ENCODE results near the gene OVCA2. TPM values are rescaled to one million over a fixed set of nuclear protein-coding genes. Genes with fewer than 3 reads are reported as not detected.

Gene OVCA2
- polyA plus RNA-seq, 1 donor: 26.8 TPM

DNA sequence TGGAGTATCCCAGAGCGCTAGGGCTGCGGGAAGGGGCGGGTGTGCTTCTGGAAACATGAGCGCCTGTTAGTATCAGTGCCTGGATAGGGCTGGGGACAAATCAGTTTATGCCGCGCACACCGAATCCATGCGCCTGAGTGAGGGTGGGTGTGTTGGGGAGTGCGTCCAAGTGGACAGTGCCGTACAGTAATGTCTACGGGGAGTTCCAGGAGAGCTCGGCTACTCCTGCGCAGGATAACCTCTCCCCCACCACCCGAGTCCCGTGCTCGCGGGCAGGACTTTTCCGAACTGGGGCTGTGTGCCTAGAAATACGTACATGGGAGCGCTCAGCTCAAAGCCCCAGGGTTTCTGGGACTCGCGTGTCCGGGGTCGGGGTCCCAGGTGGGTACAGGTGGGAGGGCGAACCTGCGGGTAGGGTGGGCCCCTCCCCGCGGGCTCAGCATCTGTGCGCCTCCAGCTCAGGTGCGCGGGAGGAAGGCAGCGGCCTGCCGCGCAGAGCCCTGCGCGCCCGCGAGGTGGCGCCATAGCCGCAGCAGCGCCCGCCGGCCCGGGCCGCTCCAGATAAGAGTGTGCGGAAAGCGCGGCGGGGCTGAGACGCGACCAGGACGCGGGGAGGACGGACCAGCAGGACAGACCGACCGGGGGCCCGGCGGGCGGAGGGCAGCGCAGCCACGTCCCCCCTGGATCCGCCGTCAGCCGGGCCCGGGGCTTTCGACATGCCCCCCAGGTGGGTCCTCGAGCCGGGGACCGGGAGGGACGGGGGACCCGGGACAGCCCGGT, 12.9 kb downstream of the OVCA2 start, which contains the start of gene HIC1:
TSS of gene HIC1 (plus strand) at position 592 of the 780 bp plus-strand sequence. CDS start 1,588 bp downstream, outside the sequence.
- peak within 1 kb of the TSS; percentile 62 for H3K27ac ChIP-seq (ENCODE audit: low read length)
- no CpG with 5 or more reads among the region's 72 CpGs for WGBS (ENCODE audit: insufficient coverage, low lambda C conversion rate)
- peaks cover 7% of the 10 kb centered on the region for H3K36me3 ChIP-seq (ENCODE audit: control insufficient read depth, insufficient read depth, low read length)
- H3K9me3 ChIP-seq (ENCODE audit: control insufficient read depth, low read depth, low read length): peaks cover 10% of the 10 kb centered on the region
- peak within 1 kb of the TSS; percentile 36 for H3K4me3 ChIP-seq (ENCODE audit: low read length)
- DNase-seq: peak in 1 of 2 donors; percentile 73
- H3K4me1 ChIP-seq (ENCODE audit: control insufficient read depth, insufficient read depth, low read length): peaks cover 18% of the 10 kb centered on the region
- peaks cover 68% of the 10 kb centered on the region for H3K27me3 ChIP-seq (ENCODE audit: control insufficient read depth, insufficient read depth, low read length)

DNA sequence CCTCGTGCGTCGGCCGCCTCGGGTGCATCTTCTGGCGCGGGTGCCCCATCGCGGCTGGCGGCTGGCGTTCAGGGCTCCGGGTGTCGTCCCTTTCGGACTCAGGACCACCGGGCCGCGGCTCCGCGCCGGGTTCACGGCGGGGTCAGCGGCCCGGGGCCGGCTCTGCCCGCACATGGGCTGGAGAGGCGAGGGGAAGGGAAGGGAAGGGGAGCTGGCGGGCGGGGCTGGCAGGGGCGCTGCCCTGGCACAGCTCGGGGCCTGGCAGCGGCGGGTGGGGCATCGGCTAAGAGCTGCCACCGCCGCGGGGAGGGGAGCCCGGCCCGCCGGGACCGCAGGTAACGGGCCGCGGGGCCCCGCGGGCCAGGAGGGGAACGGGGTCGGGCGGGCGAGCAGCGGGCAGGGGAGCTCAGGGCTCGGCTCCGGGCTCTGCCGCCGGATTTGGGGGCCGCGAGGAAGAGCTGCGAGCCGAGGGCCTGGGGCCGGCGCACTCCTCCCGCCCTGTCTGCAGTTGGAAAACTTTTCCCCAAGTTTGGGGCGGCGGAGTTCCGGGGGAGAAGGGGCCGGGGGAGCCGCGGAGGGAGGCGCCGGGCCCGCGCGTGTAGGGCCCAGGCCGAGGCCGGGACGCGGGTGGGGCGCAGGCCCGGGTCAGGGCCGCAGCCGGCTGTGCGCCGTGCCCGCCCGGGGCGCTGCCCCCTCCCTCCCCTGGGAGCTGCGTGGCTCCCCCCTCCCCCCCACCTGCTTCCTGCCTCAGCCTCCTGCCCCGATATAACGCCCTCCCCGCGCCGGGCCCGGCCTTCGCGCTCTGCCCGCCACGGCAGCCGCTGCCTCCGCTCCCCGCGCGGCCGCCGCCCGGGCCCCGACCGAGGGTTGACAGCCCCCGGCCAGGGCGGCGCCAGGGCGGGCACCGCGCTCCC, 13.7 kb downstream of the OVCA2 start:
- DNase-seq: no peak
- WGBS (ENCODE audit: insufficient coverage, low lambda C conversion rate): no CpG with 5 or more reads among the region's 113 CpGs
- peaks cover 21% of the 10 kb centered on the region for H3K4me1 ChIP-seq (ENCODE audit: control insufficient read depth, insufficient read depth, low read length)

DNA sequence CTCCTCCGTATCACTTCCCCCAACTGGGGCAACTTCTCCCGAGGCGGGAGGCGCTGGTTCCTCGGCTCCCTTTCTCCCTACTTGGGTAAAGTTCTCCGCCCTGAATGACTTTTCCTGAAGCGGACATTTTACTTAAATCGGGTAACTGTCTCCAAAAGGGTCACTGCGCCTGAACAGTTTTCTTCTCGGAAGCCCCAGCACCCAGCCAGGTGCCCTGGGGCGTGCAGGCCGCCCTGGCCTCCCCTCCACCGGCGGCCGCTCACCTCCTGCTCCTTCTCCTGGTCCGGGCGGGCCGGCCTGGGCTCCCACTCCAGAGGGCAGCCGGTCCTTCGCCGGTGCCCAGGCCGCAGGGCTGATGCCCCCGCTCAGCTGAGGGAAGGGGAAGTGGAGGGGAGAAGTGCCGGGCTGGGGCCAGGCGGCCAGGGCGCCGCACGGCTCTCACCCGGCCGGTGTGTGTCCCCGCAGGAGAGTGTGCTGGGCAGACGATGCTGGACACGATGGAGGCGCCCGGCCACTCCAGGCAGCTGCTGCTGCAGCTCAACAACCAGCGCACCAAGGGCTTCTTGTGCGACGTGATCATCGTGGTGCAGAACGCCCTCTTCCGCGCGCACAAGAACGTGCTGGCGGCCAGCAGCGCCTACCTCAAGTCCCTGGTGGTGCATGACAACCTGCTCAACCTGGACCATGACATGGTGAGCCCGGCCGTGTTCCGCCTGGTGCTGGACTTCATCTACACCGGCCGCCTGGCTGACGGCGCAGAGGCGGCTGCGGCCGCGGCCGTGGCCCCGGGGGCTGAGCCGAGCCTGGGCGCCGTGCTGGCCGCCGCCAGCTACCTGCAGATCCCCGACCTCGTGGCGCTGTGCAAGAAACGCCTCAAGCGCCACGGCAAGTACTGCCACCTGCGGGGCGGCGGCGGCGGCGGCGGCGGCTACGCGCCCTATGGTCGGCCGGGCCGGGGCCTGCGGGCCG, 14.7 kb downstream of the OVCA2 start:
- H3K27ac ChIP-seq (ENCODE audit: low read length): peak overlapping the region; percentile 69
- DNase-seq: peak in 1 of 2 donors; percentile 70
- peak overlapping the region; percentile 53 for H3K4me3 ChIP-seq (ENCODE audit: low read length)
- no CpG with 5 or more reads among the region's 85 CpGs for WGBS (ENCODE audit: insufficient coverage, low lambda C conversion rate)
- H3K4me1 ChIP-seq (ENCODE audit: control insufficient read depth, insufficient read depth, low read length): peaks cover 21% of the 10 kb centered on the region
- H3K36me3 ChIP-seq (ENCODE audit: control insufficient read depth, insufficient read depth, low read length): peaks cover 24% of the 10 kb centered on the region
- H3K9me3 ChIP-seq (ENCODE audit: control insufficient read depth, low read depth, low read length): peaks cover 10% of the 10 kb centered on the region
- H3K27me3 ChIP-seq (ENCODE audit: control insufficient read depth, insufficient read depth, low read length): peaks cover 70% of the 10 kb centered on the region

More for the DNA sequence above, 13.7 kb downstream of the OVCA2 start:
- Histone ChIP-seq H3K27ac (ENCODE audit: low read length) (peak overlapping the region; percentile 69), H3K36me3 (ENCODE audit: control insufficient read depth, insufficient read depth, low read length) (peaks cover 15% of the 10 kb centered on the region), H3K4me3 (ENCODE audit: low read length) (peak overlapping the region; percentile 53), H3K9me3 (ENCODE audit: control insufficient read depth, low read depth, low read length) (peaks cover 10% of the 10 kb centered on the region), H3K27me3 (ENCODE audit: control insufficient read depth, insufficient read depth, low read length) (peaks cover 75% of the 10 kb centered on the region)

- no peak overlapping the region for H3K27ac ChIP-seq (ENCODE audit: low read length)
Observed at GRCh38 chr17:2057175-2057759, 15.4 kb downstream of the OVCA2 start.

DNA sequence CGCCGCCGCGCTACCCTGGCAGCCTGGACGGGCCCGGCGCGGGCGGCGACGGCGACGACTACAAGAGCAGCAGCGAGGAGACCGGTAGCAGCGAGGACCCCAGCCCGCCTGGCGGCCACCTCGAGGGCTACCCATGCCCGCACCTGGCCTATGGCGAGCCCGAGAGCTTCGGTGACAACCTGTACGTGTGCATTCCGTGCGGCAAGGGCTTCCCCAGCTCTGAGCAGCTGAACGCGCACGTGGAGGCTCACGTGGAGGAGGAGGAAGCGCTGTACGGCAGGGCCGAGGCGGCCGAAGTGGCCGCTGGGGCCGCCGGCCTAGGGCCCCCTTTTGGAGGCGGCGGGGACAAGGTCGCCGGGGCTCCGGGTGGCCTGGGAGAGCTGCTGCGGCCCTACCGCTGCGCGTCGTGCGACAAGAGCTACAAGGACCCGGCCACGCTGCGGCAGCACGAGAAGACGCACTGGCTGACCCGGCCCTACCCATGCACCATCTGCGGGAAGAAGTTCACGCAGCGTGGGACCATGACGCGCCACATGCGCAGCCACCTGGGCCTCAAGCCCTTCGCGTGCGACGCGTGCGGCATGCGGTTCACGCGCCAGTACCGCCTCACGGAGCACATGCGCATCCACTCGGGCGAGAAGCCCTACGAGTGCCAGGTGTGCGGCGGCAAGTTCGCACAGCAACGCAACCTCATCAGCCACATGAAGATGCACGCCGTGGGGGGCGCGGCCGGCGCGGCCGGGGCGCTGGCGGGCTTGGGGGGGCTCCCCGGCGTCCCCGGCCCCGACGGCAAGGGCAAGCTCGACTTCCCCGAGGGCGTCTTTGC, 16.2 kb downstream of the OVCA2 start:
- peak overlapping the region; percentile 38 for H3K27ac ChIP-seq (ENCODE audit: low read length)
- WGBS (ENCODE audit: insufficient coverage, low lambda C conversion rate): no CpG with 5 or more reads among the region's 98 CpGs
- H3K9me3 ChIP-seq (ENCODE audit: control insufficient read depth, low read depth, low read length): peaks cover 10% of the 10 kb centered on the region
- peaks cover 36% of the 10 kb centered on the region for H3K36me3 ChIP-seq (ENCODE audit: control insufficient read depth, insufficient read depth, low read length)
- DNase-seq: peak in 1 of 2 donors; percentile 57
- H3K4me3 ChIP-seq (ENCODE audit: low read length): peak overlapping the region; percentile 31
- peaks cover 60% of the 10 kb centered on the region for H3K27me3 ChIP-seq (ENCODE audit: control insufficient read depth, insufficient read depth, low read length)
- H3K4me1 ChIP-seq (ENCODE audit: control insufficient read depth, insufficient read depth, low read length): peaks cover 21% of the 10 kb centered on the region

More at GRCh38 chr17:2057175-2057759, 15.4 kb downstream of the OVCA2 start:
- H3K36me3 ChIP-seq (ENCODE audit: control insufficient read depth, insufficient read depth, low read length): peaks cover 31% of the 10 kb centered on the region
- H3K27me3 ChIP-seq (ENCODE audit: control insufficient read depth, insufficient read depth, low read length): peaks cover 62% of the 10 kb centered on the region
- no peak overlapping the region for H3K4me3 ChIP-seq (ENCODE audit: low read length)
- peaks cover 10% of the 10 kb centered on the region for H3K9me3 ChIP-seq (ENCODE audit: control insufficient read depth, low read depth, low read length)
- peaks cover 21% of the 10 kb centered on the region for H3K4me1 ChIP-seq (ENCODE audit: control insufficient read depth, insufficient read depth, low read length)
- DNase-seq: peak in 1 of 2 donors; percentile 48
- no CpG with 5 or more reads among the region's 81 CpGs for WGBS (ENCODE audit: insufficient coverage, low lambda C conversion rate)

DNA sequence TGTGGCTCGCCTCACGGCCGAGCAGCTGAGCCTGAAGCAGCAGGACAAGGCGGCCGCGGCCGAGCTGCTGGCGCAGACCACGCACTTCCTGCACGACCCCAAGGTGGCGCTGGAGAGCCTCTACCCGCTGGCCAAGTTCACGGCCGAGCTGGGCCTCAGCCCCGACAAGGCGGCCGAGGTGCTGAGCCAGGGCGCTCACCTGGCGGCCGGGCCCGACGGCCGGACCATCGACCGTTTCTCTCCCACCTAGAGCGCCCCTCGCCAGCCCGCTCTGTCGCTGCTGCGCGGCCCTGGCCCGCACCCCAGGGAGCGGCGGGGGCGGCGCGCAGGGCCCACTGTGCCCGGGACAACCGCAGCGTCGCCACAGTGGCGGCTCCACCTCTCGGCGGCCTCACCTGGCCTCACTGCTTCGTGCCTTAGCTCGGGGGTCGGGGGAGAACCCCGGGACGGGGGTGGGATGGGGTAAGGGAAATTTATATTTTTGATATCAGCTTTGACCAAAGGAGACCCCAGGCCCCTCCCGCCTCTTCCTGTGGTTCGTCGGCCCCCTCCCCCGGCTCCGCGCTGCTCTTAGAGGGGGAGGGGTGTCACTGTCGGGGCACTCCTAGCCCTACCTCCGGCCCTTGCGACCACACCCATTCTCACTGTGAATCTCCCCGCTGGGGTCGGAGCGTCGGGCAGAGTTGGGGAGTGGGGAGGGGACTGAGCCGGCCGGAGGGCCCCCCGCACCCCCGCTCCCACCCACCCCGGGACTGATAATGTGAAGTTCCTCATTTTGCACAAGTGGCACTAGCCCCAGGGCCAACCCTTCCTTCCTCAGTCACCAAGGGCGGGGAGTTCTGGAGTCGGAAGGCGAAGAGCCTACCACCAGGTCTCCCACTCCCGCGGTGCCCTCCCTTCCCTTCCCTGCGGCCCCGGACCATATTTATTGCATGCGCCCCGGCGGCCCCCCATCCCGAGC, 17.0 kb downstream of the OVCA2 start:
- Histone ChIP-seq H3K4me3 (ENCODE audit: low read length) (peak overlapping the region; percentile 31), H3K4me1 (ENCODE audit: control insufficient read depth, insufficient read depth, low read length) (peaks cover 19% of the 10 kb centered on the region), H3K27ac (ENCODE audit: low read length) (peak overlapping the region; percentile 75), H3K9me3 (ENCODE audit: control insufficient read depth, low read depth, low read length) (peaks cover 10% of the 10 kb centered on the region), H3K36me3 (ENCODE audit: control insufficient read depth, insufficient read depth, low read length) (peaks cover 45% of the 10 kb centered on the region), H3K27me3 (ENCODE audit: control insufficient read depth, insufficient read depth, low read length) (peaks cover 51% of the 10 kb centered on the region)
- DNase-seq: peak in 1 of 2 donors; percentile 74
- 60% methylated on average over 1 of the region's 78 CpGs for WGBS (ENCODE audit: insufficient coverage, low lambda C conversion rate)

- H3K27me3 ChIP-seq (ENCODE audit: control insufficient read depth, insufficient read depth, low read length): peaks cover 43% of the 10 kb centered on the region
- H3K36me3 ChIP-seq (ENCODE audit: control insufficient read depth, insufficient read depth, low read length): peaks cover 54% of the 10 kb centered on the region
- H3K9me3 ChIP-seq (ENCODE audit: control insufficient read depth, low read depth, low read length): peaks cover 10% of the 10 kb centered on the region
- no CpG with 5 or more reads among the region's 21 CpGs for WGBS (ENCODE audit: insufficient coverage, low lambda C conversion rate)
- peaks cover 15% of the 10 kb centered on the region for H3K4me1 ChIP-seq (ENCODE audit: control insufficient read depth, insufficient read depth, low read length)
- no peak for DNase-seq
- peak overlapping the region; percentile 75 for H3K27ac ChIP-seq (ENCODE audit: low read length)
- peak overlapping the region; percentile 30 for H3K4me3 ChIP-seq (ENCODE audit: low read length)
Observed at GRCh38 chr17:2059547-2060384, 17.9 kb downstream of the OVCA2 start.

GRCh38 chr17:2060385-2060658, 18.5 kb downstream of the OVCA2 start:
- H3K9me3 ChIP-seq (ENCODE audit: control insufficient read depth, low read depth, low read length): peaks cover 10% of the 10 kb centered on the region
- peaks cover 15% of the 10 kb centered on the region for H3K4me1 ChIP-seq (ENCODE audit: control insufficient read depth, insufficient read depth, low read length)
- H3K27me3 ChIP-seq (ENCODE audit: control insufficient read depth, insufficient read depth, low read length): peaks cover 39% of the 10 kb centered on the region

More at GRCh38 chr17:2060385-2060658, 18.5 kb downstream of the OVCA2 start:
- WGBS (ENCODE audit: insufficient coverage, low lambda C conversion rate): 94% methylated on average over 3 of the region's 6 CpGs
- peak overlapping the region; percentile 14 for H3K4me3 ChIP-seq (ENCODE audit: low read length)
- peak overlapping the region; percentile 75 for H3K27ac ChIP-seq (ENCODE audit: low read length)
- H3K36me3 ChIP-seq (ENCODE audit: control insufficient read depth, insufficient read depth, low read length): peaks cover 58% of the 10 kb centered on the region
- no peak for DNase-seq

Measured in large intestine (tissue), 3 donors.